ENCODE data around the gene DCUN1D2. TPM values are rescaled to one million over a fixed set of nuclear protein-coding genes. Genes with fewer than 3 reads are reported as not detected.

Gene DCUN1D2
- polyA plus RNA-seq, 10 donors: 11.4 to 20.5 (median 15.5) TPM

DNA sequence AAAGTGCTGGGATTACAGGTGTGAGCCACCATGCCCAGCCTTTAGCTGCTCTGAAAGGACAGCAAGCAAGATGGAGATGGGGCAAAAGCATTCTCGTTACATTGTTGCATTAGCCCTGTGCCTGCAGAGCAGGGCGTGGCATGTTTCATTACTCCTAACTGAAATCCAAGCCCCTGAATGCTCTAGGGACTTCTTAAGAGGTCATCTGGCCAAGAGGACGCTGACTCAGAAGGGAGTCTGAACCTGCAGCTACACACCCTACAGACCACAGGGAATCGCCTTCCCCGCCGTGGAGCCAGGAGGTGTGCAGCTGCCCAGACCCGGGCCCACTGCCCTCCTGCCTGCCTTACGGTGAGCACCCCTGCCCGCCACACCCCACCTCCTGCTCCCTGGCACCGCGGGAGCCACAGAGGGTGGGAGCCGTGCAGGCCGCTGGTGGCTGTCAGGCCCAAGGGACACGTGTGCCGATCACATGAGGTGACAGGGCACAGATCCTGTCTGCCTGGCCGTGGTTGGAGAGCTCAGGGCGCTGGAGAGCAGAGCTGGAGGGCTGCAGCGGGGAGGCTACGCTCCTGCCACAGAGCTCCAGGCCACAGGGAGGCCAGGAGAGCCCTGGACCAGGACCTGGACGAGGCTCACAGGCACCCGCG is 64.4 kb downstream of the DCUN1D2 start:
- no peak for DNase-seq

DNA sequence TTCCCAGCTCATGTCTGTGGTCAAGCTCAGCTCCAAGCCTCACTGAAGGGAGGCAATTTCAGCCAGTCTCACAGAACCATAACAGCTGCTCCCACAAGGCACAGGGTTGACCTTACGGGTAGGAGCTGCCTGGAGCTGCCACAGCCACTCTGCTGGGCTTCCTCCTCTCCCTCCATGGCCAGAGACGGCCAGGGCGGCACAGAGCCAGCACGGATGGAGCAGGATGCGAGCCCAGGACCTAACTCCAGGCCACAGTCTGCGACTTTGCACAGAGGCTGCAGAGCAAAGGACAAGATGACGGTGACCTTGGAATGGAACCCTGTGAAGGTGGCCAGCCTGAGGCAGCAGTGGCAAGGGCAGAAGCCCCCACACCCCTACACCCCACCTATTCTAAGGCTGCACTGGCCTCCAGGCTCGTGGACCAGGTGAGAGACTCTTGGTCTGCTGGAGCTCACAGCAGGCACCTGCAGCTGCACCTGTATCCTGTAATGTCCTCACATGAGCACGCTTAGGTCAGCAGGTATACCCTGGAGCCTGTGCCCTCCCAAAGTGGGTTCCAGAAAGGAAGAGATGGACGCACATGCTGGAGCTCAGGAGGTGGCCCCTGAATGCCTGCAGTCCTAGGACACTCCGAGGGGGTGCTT is 66.9 kb downstream of the DCUN1D2 start:
- no peak for DNase-seq

DNA sequence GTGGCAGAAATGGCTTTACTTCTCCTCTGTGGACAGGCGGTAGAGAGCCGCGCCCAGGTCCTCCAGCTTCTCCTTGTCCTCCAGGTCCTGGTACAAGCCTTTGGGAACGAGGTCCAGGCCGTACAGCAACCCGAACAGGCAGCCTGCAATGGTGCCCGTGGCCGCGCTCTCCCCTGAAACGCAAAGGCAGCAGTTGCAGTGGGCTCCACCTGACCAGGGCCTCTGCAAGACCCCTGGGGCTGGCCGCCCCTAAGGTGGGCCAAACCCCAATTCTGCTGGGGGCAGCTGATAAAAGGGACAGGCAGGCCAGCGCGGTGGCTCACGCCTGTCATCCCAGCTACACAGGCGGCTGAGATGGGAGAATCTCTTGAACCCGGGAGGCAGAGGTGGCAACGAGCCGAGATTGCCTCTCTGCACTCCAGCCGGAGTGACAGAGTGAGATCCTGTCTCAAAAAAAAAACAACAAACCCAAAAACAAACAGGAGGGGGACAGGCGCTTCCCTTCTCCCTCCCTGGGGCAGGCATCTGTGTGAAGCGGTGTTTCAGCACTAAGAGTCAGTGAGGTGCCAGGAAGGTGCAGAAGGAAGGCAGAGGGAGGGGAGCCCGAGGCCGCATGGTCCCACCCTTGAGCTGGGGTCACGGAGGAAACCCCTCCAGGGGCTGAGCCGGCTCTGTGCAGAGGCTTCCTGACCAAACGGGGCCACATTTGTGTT is 67.5 kb downstream of the DCUN1D2 start:
- peak in 1 of 3 donors; percentile 46 for DNase-seq

DNA sequence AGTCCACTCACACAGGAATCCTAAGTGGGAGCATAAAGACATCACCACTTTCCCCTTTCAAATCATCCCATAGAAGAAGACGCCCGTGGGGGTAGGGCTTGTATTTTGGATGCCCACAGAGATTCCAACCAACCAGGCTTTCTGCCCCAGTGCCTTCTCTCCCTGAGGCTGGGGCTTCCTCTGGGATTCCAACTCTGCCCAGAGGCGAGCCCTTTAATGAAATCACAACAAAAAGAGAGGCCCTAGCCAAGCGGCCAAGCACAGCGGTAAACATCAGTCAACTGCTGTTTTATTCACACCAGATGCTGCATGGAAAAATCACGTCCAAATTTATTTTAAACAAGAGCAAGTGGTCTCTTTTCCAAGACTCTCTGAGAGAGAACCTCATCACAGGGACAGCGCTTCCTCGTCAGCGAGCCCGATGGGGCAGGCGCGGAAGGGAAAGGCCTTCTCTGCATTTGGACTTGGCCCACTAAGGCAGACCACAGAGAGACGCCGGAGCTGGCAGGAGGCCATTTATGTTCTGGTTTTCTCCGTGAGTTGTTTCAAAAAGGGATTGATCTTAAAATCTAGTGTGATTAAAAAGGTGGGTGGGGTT is 68.7 kb downstream of the DCUN1D2 start:
- peak; percentile 60 to 91 (median 83) for DNase-seq

DNA sequence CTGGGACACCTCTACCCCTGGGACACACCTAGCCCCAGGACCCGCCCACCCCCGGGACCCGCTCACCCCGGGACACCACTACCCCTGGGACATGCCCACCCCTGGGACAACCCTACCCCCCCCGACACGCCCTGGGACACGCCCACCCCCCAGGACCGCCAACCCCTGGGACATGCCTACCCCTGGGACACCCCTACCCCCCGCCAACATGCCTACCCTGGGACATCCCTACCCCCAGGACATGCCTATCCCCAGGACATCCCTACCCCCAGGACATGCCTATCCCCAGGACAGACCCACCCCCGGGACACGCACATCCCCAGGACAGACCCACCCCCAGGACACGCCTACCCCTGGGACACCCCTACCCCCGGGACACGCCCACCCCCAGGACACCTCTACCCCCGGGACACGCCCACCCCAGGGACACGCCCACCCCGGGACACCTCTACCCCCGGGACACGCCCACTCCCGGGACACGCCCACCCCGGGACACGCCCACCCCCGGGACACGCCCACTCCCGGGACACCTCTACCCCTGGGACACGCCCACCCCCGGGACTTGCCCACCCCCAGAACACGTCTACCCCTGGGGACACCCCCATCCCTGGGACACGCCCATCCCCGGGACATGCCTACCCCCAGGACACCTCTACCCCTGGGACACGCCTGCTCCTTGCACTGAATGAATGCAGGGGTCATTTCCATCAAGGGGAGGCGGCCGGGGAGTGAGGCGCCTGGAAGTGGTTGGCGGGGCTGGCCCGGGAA is 69.5 kb downstream of the DCUN1D2 start:
- no peak for DNase-seq

DNA sequence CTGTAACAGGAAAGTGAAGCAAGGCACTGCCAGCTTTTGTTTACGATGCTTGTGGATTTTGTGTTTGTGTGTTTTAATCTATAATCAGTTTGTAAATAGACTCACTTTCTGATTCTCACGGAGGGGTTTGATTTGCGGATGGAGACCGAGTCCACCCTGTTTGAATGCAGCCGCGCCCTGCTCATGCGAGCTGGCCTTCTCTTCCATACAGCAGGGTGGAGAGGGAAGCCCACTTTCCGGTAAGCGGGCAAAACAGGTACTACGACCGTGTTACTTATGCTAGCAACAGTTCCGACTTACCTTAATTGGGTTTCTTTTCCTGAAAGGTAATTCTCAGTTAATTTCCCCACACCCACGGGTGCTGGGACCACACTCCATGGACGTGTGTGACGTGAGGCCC is 70.3 kb downstream of the DCUN1D2 start:
- DNase-seq: no peak

DNA sequence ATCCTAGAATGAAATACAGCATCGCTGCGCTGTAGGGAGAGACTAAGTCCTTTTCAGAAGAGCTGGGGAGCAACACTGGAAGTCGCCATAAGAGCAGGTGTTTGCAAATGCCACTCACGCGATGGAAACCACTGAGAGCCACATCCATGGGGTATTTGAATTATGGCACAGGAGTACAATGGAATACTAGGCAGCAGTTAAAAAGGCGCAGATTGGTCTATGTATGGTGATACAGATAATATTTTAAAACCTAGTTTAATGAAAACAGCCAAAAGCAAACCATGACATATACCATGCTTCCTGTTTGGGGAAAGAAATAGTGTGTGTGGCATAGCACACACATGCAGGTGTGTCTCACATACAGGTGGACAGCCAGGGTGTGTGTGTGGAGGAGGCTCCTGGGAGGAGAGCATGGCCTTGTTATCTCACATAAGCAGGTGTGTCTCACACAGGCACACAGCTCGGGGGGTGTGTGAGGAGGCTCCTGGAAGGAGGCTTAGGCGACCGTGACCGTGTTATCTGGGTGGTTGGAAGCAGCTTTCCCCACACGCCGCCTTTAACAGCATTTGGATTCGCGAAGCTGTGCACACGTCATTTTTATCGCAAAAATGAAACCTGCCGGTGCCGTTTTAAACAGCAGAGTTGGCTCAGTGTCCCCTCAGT is 70.8 kb downstream of the DCUN1D2 start:
- DNase-seq: no peak

DNA sequence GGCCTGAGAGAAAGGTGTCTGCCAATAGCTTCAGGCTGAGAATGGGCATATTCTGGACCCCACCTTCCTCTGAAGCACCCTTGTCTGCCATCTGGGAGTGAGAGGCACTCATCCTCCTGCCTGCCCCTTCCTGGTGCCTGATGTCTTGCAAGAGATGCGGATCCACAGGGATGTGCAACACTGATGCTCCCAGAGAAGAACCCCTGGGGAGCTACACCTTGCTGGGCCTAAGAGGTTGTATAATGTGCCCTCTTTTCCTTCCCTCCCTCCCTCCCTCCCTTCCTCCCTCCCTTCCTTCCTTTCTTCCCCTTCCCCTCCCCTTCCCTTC is 71.8 kb downstream of the DCUN1D2 start:
- no peak for DNase-seq

DNA sequence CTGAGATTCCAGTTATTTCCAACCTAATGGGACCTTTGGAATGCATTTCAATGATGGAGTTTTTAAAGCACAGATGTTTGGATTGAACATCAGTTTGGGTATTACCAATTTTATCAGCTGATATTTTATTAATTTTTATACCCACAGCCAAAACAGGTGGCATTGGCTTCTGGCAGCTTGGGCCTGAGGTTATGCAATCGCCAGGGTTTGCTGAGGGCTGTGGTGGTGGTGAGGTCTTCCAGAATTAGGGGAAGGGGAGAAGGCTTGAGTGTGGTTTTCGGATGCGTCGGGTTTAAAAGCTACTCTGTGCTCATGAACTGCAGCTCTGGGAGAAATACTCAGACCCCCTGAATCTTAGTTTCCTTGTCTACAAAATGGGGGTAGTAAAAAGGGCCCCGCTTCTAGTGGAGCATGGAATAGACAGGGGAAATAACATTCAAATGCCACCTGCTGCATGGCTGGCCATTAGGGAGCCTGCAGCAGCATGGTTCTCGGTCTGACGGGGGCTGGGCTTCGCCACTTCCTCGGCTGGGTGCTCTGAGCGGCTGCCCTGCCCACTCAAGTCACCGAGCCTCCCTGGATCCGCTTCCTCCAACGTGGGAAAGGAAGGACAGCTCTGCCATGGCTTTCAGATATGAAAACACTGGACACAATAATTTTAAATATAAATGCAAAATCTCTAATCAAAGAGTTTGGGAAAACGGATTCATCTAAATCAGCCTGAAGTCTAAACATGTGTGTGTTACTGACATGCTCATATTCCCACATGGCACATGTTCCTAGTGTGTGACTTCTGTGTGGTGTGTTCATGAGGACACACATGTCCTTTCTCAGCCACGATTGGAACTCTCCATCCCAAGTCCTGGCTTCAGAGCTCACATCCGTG is 72.4 kb downstream of the DCUN1D2 start:
- no peak for DNase-seq

DNA sequence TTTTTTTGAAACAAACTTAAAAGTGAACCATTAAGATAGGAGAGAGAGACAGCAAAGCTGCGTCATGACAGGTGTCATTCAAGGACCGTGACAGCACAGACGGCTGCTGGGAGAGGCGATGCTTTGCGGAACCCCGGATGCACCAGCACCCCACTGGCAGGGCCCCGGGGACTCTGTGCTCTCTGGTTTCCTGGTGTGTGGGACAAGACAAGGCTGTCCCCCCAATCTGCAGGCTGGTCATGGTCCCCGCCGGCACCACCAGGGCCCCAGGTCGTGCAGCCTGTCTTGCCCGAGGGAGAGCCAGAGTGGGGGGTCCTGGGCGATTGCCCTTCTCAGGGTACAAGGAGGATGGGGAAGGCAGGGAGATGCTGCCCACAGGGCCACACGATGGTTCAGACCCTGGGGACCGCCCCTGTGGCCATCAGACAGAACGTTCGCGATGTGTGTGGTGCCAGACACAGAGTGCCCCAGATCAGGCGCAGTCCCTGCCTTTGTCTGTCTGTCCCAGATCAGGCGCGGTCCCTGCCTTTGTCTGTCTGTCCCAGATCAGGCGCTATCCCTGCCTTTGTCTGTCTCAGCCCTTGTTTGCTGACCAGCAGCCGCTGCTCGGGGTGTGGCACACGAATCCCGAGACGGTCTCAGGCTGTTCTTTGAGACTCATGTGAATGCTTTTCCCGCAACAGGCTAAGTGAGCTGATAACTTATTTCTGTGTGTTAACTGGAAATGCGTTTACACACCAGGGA is 73.3 kb downstream of the DCUN1D2 start:
- no peak for DNase-seq

DNA sequence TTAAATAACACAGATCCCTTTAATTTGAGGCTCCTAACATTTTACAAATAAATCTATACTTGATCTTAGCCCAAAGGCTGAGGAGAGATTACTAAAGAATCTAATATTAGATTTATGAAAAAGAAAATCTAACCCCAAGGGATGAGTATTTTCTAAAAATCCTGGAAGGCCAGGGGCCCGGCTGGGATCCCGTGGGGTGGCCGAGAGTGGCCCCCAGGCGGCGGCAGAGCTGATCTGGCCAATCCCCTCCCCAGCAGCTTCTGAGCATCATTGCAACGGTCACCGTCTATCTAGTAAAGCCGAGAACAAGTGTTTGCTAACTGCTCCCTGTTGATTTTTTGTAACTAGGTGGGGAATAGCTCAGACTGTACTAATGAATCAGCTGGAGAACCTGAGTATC is 74.7 kb downstream of the DCUN1D2 start:
- DNase-seq: no peak

DNA sequence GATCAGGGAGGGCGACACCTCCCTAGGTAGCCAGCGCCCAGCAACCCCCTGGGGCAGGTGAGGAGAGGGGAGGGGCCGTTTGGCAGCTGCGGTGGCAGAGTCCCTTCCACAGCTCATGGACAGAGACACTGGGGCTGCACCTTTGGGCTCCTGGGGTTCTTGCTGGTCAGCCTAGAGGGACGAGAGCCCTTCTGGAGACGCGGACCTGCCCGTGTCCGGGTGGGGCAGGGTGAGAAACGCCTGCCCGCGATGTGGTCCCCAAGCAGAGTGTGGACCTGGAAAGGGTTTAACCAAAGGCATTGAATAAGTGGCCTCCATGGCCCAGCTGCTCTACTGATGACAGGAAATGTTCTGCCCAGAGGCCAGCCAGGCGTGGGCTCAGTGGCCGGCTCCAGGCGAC is 75.5 kb downstream of the DCUN1D2 start:
- DNase-seq: no peak

DNA sequence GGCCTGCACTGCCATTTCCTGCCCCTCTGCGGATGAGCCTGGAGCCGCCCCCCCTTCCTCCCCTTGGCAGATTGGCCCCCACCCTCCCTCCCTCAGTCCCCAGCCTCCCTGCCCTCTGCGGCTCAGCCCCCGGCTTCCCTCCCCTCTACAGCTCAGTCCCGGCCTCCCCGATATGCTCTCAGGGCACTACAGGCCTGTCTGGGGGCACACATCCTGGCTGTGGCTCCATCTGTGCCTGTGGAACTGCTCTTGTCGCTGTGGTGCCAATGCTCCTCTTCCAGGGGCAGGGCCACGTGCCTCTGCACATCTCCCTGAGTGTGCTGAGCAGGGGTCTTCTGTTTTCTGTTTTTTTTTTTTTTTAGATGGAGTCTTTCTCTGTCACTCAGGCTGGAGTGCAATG is 76.2 kb downstream of the DCUN1D2 start:
- no peak for DNase-seq

DNA sequence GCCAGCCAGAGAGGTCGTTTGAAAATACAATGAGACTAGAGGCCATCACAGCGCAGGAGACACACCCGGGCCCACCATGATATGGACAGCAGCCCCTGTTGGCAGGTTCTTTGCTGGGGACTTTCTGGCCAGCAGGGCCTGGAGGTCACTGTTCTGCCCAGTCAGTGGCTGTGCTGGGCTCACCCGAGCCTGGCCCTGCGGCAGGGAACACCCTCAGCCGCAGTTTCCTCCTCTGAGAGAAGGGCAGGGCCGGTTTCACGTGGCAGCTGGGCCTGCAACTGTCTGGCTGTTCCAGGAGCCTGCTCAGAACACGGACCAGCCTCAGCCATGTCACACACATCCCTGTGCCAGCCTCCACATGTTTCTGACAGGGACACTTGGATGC is 76.6 kb downstream of the DCUN1D2 start:
- peak in 1 of 3 donors; percentile 42 for DNase-seq

DNA sequence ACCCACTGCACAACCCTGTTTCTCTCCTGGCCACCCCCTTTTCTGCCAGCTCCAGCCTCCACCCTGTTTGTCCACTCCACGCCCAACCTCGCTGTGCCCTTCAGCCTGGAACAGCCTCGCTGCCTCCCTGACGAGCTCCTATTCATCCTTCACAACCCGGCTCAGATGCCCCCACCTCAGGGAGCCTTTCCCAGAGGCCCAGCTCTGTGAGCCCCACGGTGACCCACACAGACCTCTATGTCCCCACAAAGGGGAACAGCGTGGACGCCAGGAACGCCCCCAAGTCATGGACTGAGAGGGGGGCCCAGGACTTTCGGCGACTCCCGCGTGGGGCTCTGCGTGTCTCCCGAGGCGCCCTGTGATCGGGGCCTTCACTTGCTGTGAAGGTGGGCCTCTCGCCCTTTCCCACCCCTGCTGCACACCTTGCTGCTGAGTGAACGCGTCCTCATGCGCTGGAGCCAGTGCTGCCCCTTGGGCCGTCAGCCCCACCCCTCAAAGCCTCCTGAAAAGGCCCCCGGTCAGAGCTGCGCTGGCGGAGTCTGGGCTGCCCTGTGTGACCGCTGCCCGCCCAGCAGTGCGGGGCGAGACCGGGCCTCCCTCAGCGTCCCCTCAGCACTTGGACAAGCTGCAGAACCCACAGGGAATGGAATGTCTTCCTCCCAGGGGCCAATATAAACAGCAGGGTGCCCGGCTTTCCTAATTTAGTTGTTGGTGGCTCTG is 77.2 kb downstream of the DCUN1D2 start:
- DNase-seq: no peak

DNA sequence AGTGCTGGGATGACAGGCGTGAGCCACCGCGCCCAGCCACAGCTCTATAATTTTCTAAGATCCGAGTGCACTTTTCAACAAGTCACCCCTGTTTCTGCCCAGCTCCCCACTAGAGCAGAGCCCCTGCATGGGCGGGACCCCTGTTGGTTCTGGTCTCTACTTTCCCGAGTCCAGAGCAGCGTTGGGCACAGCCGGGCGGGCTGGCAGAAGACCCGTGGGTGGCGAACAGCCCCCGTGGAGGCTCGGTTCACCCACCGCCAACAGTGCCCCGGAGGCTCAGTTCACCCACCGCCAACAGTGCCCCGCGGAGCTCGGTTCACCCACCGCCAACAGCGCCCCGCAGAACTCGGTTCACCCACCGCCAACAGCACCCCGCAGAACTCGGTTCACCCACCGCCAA is 78.1 kb downstream of the DCUN1D2 start:
- DNase-seq: no peak

DNA sequence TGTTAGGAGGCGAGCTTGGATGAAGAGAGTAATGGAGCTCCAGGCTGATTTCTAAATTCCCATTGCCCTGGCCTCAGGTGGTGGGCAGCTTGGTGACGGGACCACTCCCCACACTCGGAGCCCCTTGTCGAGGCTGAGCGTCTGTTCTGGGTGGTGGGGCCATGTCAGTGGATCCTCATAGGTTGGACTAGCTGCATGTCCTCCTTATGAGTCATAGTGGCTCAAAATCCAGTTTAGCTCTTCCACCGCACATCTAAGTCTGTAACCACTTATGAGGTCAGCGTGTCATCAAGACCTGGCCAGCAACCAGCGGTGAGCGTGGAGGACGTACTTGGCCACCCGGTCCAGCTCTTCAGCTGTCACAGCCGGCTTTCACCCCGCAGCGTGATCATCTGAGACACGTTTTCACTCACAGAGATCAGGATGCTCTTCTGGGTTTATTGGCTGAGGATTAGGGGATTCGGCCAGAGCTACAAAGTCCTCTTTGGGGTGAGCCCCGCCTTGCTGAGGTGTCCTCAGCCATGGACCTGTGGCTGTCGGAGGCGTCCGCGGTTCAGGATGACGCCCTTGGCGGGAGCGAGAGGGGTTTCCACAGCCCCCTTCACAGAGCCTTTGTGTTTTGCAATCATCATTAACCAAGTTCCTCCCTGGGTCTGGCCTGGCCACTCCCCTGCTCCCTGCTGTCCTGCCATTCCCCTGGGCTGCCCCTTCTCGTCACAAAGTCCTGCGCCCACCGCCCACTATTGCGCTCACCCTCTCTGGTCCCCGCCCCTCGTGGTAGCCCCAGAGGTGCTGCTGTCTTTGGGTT is 79.1 kb downstream of the DCUN1D2 start:
- peak; percentile 66 to 83 (median 73) for DNase-seq
